Liver (tissue), 9 donors: ENCODE data around the gene KLHDC3. TPM values are rescaled to one million over a fixed set of nuclear protein-coding genes. Genes with fewer than 3 reads are reported as not detected.
"Not testable (repeated sequence)": the region's sequence is repeated elsewhere in the genome, so short reads cannot be mapped to it uniquely, and the experiment has no call there.

Source experiments
- DNase-seq: peaks from one replicate; pipeline ENCODE4 v3.0.0-alpha.2; 2017; ENCODE audit warnings: low spot score
- H3K27ac ChIP-seq, 2 donors: one replicate each; pipeline ENCODE4 v1.7.0; 2013; ENCODE audit warnings: inconsistent platforms in 2 of 2, low read length in 2 of 2, control low read depth in 1 of 2, low read depth in 1 of 2, mild to moderate bottlenecking in 1 of 2
- H3K27me3 ChIP-seq, 4 donors: one replicate each; pipeline versions ENCODE4 v1.6.1 to v1.7.0; 2013; ENCODE audit warnings: low read length in 3 of 4, inconsistent platforms in 1 of 4, mild to moderate bottlenecking in 1 of 4, moderate library complexity in 1 of 4; ENCODE audit not compliant: control insufficient read depth in 4 of 4, insufficient read depth in 4 of 4
- H3K36me3 ChIP-seq, 4 donors: one replicate each; pipeline versions ENCODE4 v1.6.1 to v1.7.0; 2013; ENCODE audit warnings: low read length in 3 of 4, mild to moderate bottlenecking in 3 of 4, low read depth in 1 of 4, moderate library complexity in 1 of 4; ENCODE audit not compliant: control insufficient read depth in 4 of 4, insufficient read depth in 3 of 4
- H3K4me1 ChIP-seq, 4 donors: one replicate each; pipeline versions ENCODE4 v1.6.1 to v1.7.0; 2013; ENCODE audit warnings: low read length in 3 of 4, mild to moderate bottlenecking in 3 of 4, moderate library complexity in 1 of 4; ENCODE audit not compliant: control insufficient read depth in 4 of 4, insufficient read depth in 4 of 4
- H3K4me3 ChIP-seq, 3 donors: one replicate each; pipeline versions ENCODE4 v1.6.1 to v1.7.0; 2013; ENCODE audit warnings: low read length in 3 of 3, control low read depth in 1 of 3, low read depth in 1 of 3, mild to moderate bottlenecking in 1 of 3
- H3K9ac ChIP-seq, 2 donors: one replicate each; pipeline ENCODE4 v1.7.0; 2013; ENCODE audit warnings: low read length in 2 of 2, mild to moderate bottlenecking in 2 of 2, moderate library complexity in 2 of 2, control low read depth in 1 of 2, low read depth in 1 of 2
- H3K9me3 ChIP-seq, 4 donors: one replicate each; pipeline versions ENCODE4 v1.6.1 to v1.7.0; 2013; ENCODE audit warnings: low read length in 3 of 4; ENCODE audit not compliant: control insufficient read depth in 4 of 4
- ATF3 ChIP-seq: IDR thresholded peaks from 2 replicates; pipeline ENCODE4 v1.6.1; 2016; ENCODE audit warnings: antibody characterized with exemption
- CTCF ChIP-seq: fragments of 150-350 bp; IDR thresholded peaks from 2 replicates; pipeline ENCODE4 v1.5.1; 2017; ENCODE audit warnings: improper control_type of control experiment, low read depth, low read length; ENCODE audit not compliant: missing input control
- EGR1 ChIP-seq, 2 donors: IDR thresholded peaks; 2 replicates each; pipeline ENCODE4 v1.6.1; 2016 to 2018; ENCODE audit warnings: antibody characterized with exemption in 2 of 2, low read depth in 2 of 2
- FOXA1 ChIP-seq: IDR thresholded peaks from 2 replicates; pipeline ENCODE4 v1.6.1; 2016; ENCODE audit warnings: antibody characterized with exemption
- FOXA2 ChIP-seq: IDR thresholded peaks from 2 replicates; pipeline ENCODE4 v1.6.1; 2016; ENCODE audit warnings: antibody characterized with exemption
- HNF4G ChIP-seq: IDR thresholded peaks from 2 replicates; pipeline ENCODE4 v1.6.1; 2016; ENCODE audit warnings: antibody characterized with exemption
- JUND ChIP-seq, 2 donors: IDR thresholded peaks; 2 replicates each; pipeline ENCODE4 v1.6.1; 2016; ENCODE audit warnings: antibody characterized with exemption in 2 of 2
- MAX ChIP-seq: IDR thresholded peaks from 2 replicates; pipeline ENCODE4 v1.6.1; 2016; ENCODE audit warnings: antibody characterized with exemption
- NR2F2 ChIP-seq: IDR thresholded peaks from 2 replicates; pipeline ENCODE4 v1.6.1; 2016; ENCODE audit warnings: antibody characterized with exemption
- REST ChIP-seq: IDR thresholded peaks from 2 replicates; pipeline ENCODE4 v1.6.1; 2016; ENCODE audit warnings: antibody characterized with exemption, mild to moderate bottlenecking
- RXRA ChIP-seq, 2 donors: IDR thresholded peaks; 2 replicates each; pipeline ENCODE4 v1.6.1; 2017 to 2018; ENCODE audit warnings: antibody characterized with exemption in 2 of 2, mild to moderate bottlenecking in 1 of 2
- SP1 ChIP-seq: IDR thresholded peaks from 2 replicates; pipeline ENCODE4 v1.6.1; 2018; ENCODE audit warnings: antibody characterized with exemption, mild to moderate bottlenecking
- YY1 ChIP-seq: IDR thresholded peaks from 2 replicates; pipeline ENCODE4 v1.6.1; 2016; ENCODE audit warnings: antibody characterized with exemption, mild to moderate bottlenecking
- ZBTB33 ChIP-seq: IDR thresholded peaks from 2 replicates; pipeline ENCODE4 v1.6.1; 2016; ENCODE audit warnings: antibody characterized with exemption
- WGBS: extraction: QIAGEN DNeasy Blood & Tissue Kit; methylation state at CpG from one replicate; pipeline ENCODE4 v1.1.7; 2013; 5-methylcytosine and 5-hydroxymethylcytosine counted together
- polyA plus RNA-seq, 2 donors: library from polyadenylated mRNA; stranded (reverse) in 1 of 2; unstranded in 1 of 2; fragments of 200-250 nt in 1 of 2; fragments of >200 nt in 1 of 2; fragmentation: Nextera tagmentation in 1 of 2; extraction: Ambion mirVana in 1 of 2; gene quantifications; one replicate each; pipeline versions ENCODE4 v1.2.1 to v1.2.3, GENCODE V29; 2013 to 2015
- total RNA-seq, 2 donors: library from RNA; depleted of rRNA; stranded (reverse); fragments of >200 nt; gene quantifications; one replicate each; pipeline ENCODE4 v1.2.3, GENCODE V29; 2014
- donor health status: healthy.
- donor health status: healthy.
- donor health status: healthy.
- donor health status: healthy.
- donor health status: healthy.

Gene KLHDC3
- total and polyA plus RNA-seq, 4 donors = 30.9 to 66.5 (median 50.6) TPM

- TF ChIP-seq ZBTB33 = no peak
These were observed 24.7 kb downstream of the KLHDC3 start (continued) for GRCh38 chr6:43038727-43039126.

GRCh38 chr6:43040542-43041257, 26.7 kb downstream of the KLHDC3 start:
- H3K27ac ChIP-seq = no peak overlapping the region
- WGBS = 97% methylated on average over 18 of the region's 18 CpGs
- TF ChIP-seq SP1 = no peak
- no peak for TF ChIP-seq NR2F2
- TF ChIP-seq FOXA2 = no peak
- TF ChIP-seq HNF4G = no peak
- no peak for TF ChIP-seq ATF3
- TF ChIP-seq YY1 = no peak
- TF ChIP-seq MAX = no peak
- no peak for TF ChIP-seq EGR1 (IDR thresholded peaks at IDR 0.05; ENCODE audit: low read depth in 2 of 2)
- TF ChIP-seq RXRA (IDR thresholded peaks at IDR 0.05) = no peak
- TF ChIP-seq JUND (IDR thresholded peaks at IDR 0.05) = no peak
- TF ChIP-seq CTCF = no peak
- TF ChIP-seq REST = no peak
- TF ChIP-seq FOXA1 = no peak
- H3K36me3 ChIP-seq = peaks cover 0 to 56% (median 33%) of the 10 kb centered on the region in 4 donors
- no peaks in the 10 kb centered on the region for H3K9me3 ChIP-seq
- no peak for DNase-seq
- no peak overlapping the region for H3K4me3 ChIP-seq
- peaks cover 2 to 6% (median 4%) of the 10 kb centered on the region in 4 donors for H3K4me1 ChIP-seq
- no peak overlapping the region for H3K9ac ChIP-seq
- H3K27me3 ChIP-seq = no peaks in the 10 kb centered on the region

GRCh38 chr6:43041475-43041874, 27.4 kb downstream of the KLHDC3 start:
- not testable (repeated sequence) for H3K9me3 ChIP-seq, H3K4me3 ChIP-seq, H3K27me3 ChIP-seq, DNase-seq, H3K27ac ChIP-seq, H3K4me1 ChIP-seq, H3K9ac ChIP-seq
- WGBS = 96% methylated on average over 8 of the region's 8 CpGs
- H3K36me3 ChIP-seq = peaks cover under 1 to 61% (median 36%) of the 10 kb centered on the region in 4 donors
